ENCODE data around the gene ELMOD3. TPM values are rescaled to one million over a fixed set of nuclear protein-coding genes. Genes with fewer than 3 reads are reported as not detected.
A peak's percentile ranks its signal among the peaks of the same experiment; 100 is the strongest.

Gene ELMOD3
- total and polyA plus RNA-seq, 9 of the 15 experiments (the other 6 are each of a cell fraction or from before 2014, with no cell fraction given): 2.7 to 18.7 (median 11.6) TPM

DNA sequence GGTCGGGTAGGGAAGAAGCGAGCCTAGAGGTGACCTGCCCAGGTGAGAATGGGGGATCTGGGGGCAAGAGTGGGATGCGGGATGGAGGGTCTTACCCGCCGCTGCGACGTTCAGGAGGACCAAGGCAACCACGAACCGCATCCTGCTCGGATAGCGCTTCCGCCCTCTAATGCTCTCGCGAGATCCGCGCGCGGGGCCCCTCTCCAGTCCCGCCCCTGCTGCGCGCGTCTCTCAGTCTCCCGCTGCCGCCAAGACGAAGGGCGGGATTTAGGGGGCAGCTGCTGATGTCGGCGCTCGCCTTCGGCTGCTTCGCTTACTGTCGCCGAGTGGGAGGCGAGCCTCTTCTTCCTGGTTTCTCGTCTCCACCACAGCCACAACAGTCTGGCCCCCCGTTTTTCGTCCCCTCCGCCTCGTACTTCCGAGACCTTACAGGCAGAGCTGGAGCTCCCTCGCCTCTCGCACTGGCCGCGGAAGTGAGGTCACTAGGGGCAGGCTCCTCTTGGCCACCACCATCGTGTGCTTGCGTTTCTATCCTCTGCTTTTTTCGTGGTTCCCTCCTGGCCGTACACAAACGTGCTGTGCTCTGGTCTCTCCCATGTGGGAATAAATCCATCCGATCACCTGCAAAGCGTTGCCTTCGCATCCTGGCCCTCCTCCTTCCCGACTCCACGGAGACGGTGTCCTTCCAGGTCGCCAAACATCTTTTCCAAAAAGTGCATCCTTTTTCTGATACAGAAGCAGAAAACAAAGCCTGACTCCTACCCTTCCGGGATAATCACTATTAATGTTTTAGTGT lies 26.5 kb upstream of the ELMOD3 start, which contains the start of gene TGOLN2 (continued):
- no peak for TF ChIP-seq XRCC5 (IDR thresholded peaks at IDR 0.05; ENCODE audit: low read depth, low read length)
- TF ChIP-seq CLOCK (CRISPR knock-in tag; IDR thresholded peaks at IDR 0.05; ENCODE audit: borderline replicate concordance): no peak
- TF ChIP-seq HOXB6 (CRISPR knock-in tag; IDR thresholded peaks at IDR 0.05; ENCODE audit: borderline replicate concordance): no peak; the same call in 1 of the 2 replicates
- no peak for TF ChIP-seq ZNF696 (CRISPR knock-in tag; conservative IDR thresholded peaks at IDR 0.05)
- no peak for TF ChIP-seq ZNF717 (CRISPR knock-in tag; IDR thresholded peaks at IDR 0.05)
- no peak for TF ChIP-seq ZNF134 (CRISPR knock-in tag; conservative IDR thresholded peaks at IDR 0.05)
- no peak for TF ChIP-seq MECOM (CRISPR knock-in tag; IDR thresholded peaks at IDR 0.05)
- TF ChIP-seq HNRNPLL (IDR thresholded peaks at IDR 0.05; ENCODE audit: low read depth, low read length, poor library complexity, severe bottlenecking): peak; percentile 26
- TF ChIP-seq XRCC4 (IDR thresholded peaks at IDR 0.05; ENCODE audit: extremely low read depth, insufficient read depth, insufficient read length): no peak
- no peak for TF ChIP-seq MTF1 (CRISPR knock-in tag; IDR thresholded peaks at IDR 0.05; ENCODE audit: borderline replicate concordance)
- TF ChIP-seq ZNF398 (CRISPR knock-in tag; IDR thresholded peaks at IDR 0.05): no peak
- no peak for TF ChIP-seq BDP1 (IDR thresholded peaks at IDR 0.05; ENCODE audit: insufficient read depth, insufficient read length)
- TF ChIP-seq SETDB1 (IDR thresholded peaks at IDR 0.05; ENCODE audit: low read length): no peak
- TF ChIP-seq EP300 (IDR thresholded peaks at IDR 0.05; ENCODE audit: low read length): no peak
- TF ChIP-seq ZFPM2 (CRISPR knock-in tag; IDR thresholded peaks at IDR 0.05): no peak
- TF ChIP-seq SRSF9 (IDR thresholded peaks at IDR 0.05; ENCODE audit: borderline replicate concordance, low read depth, low read length): no peak
- TF ChIP-seq THRA (IDR thresholded peaks at IDR 0.05): no peak
- TF ChIP-seq NCOA4 (IDR thresholded peaks at IDR 0.05; ENCODE audit: partially characterized antibody): no peak
- no peak for TF ChIP-seq ZNF444 (CRISPR knock-in tag; IDR thresholded peaks at IDR 0.05)
- peak; percentile 99 for TF ChIP-seq SUPT5H (IDR thresholded peaks at IDR 0.05)
- TF ChIP-seq, protein P1, sequence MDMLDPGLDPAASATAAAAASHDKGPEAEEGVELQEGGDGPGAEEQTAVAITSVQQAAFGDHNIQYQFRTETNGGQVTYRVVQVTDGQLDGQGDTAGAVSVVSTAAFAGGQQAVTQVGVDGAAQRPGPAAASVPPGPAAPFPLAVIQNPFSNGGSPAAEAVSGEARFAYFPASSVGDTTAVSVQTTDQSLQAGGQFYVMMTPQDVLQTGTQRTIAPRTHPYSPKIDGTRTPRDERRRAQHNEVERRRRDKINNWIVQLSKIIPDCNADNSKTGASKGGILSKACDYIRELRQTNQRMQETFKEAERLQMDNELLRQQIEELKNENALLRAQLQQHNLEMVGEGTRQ (CRISPR knock-in tag; IDR thresholded peaks at IDR 0.05): no peak
- TF ChIP-seq ADNP (tag; IDR thresholded peaks at IDR 0.05): no peak
- TF ChIP-seq NCOR1 (IDR thresholded peaks at IDR 0.05): no peak
- no peak for TF ChIP-seq PYGO2 (tag; IDR thresholded peaks at IDR 0.05)

Measured in K562 (cell line).